Measurements from ENCODE around the gene ELAVL2.

- no peak for TF ChIP-seq CTCF (IDR thresholded peaks at IDR 0.05)
- TF ChIP-seq POLR2A (IDR thresholded peaks at IDR 0.05), result no peak
These were observed 181.7 kb downstream of the ELAVL2 start for GRCh38 chr9:23644326-23644725.
